Lower lobe of right lung (tissue), 2 donors: ENCODE results near the gene TET2. TPM values are rescaled to one million over a fixed set of nuclear protein-coding genes. Genes with fewer than 3 reads are reported as not detected.

ENCODE experiments used
- ATAC-seq, 2 donors: fragments of 200-7000 bp; cut with Tn5 transposase; one replicate each; pipeline ENCODE4 v1.9.1; 2020 to 2022; ENCODE audit warnings: mild to moderate bottlenecking in 2 of 2, moderate library complexity in 2 of 2
- DNase-seq: peaks from one replicate; pipeline ENCODE4 v3.0.0-alpha.2; 2020
- H3K27ac ChIP-seq: fragments of 200-600 bp; one replicate; pipeline ENCODE4 v1.8.0; 2022
- H3K27me3 ChIP-seq: fragments of 200-600 bp; one replicate; pipeline ENCODE4 v1.8.0; 2022; ENCODE audit warnings: low read depth
- H3K36me3 ChIP-seq: fragments of 200-600 bp; one replicate; pipeline ENCODE4 v1.8.0; 2022; ENCODE audit warnings: mild to moderate bottlenecking
- H3K4me1 ChIP-seq: fragments of 200-600 bp; one replicate; pipeline ENCODE4 v1.8.0; 2022
- H3K4me3 ChIP-seq: fragments of 200-600 bp; one replicate; pipeline ENCODE4 v1.8.0; 2022; ENCODE audit warnings: mild to moderate bottlenecking
- H3K9me3 ChIP-seq: fragments of 200-600 bp; one replicate; pipeline ENCODE4 v1.8.0; 2022
- CTCF ChIP-seq: fragments of 200-600 bp; IDR thresholded peaks from one replicate; pipeline ENCODE4 v1.8.0; 2022; ENCODE audit warnings: antibody characterized with exemption, mild to moderate bottlenecking
- intact Hi-C: fragments of 100-400 bp; cut with DNase I; formaldehyde crosslinking; loops from one replicate; pipeline ENCODE4 v1.11.0; 2022
- total RNA-seq: library from RNA; stranded (reverse); fragmentation: NEBNext Ultra II Directional; extraction: Animal tissue kit (Norgen Biotek cat#: 25700); gene quantifications from one replicate; pipeline ENCODE4 v1.2.1, GENCODE V29; 2021
- donor health status: DM: no; HTN: yes; CAD: no; lungs with severe emphysema.

TET2 gene
- total RNA-seq, 1 donor from 2014 or later = 37.3 TPM

- H3K27ac ChIP-seq = no peak overlapping the region
- DNase-seq (no peak), ATAC-seq (no peak)
- H3K36me3 ChIP-seq = peaks cover 38% of the 10 kb centered on the region
- no peak overlapping the region for H3K4me3 ChIP-seq
- TF ChIP-seq CTCF = no peak
- no peaks in the 10 kb centered on the region for H3K4me1 ChIP-seq
- intact Hi-C loops = no loop called here
- no peaks in the 10 kb centered on the region for H3K27me3 ChIP-seq
- no peaks in the 10 kb centered on the region for H3K9me3 ChIP-seq
These were observed 111.3 kb downstream of the TET2 start for GRCh38 chr4:105257817-105258495.

GRCh38 chr4:105265689-105266088 lies 119.0 kb downstream of the TET2 start:
- no peaks in the 10 kb centered on the region for H3K4me1 ChIP-seq
- no peak for ATAC-seq
- H3K27ac ChIP-seq = no peak overlapping the region
- intact Hi-C loops = no loop called here
- DNase-seq = no peak
- no peak overlapping the region for H3K4me3 ChIP-seq
- H3K36me3 ChIP-seq = peaks cover 64% of the 10 kb centered on the region
- no peak for TF ChIP-seq CTCF
- H3K27me3 ChIP-seq = no peaks in the 10 kb centered on the region
- no peaks in the 10 kb centered on the region for H3K9me3 ChIP-seq

DNA sequence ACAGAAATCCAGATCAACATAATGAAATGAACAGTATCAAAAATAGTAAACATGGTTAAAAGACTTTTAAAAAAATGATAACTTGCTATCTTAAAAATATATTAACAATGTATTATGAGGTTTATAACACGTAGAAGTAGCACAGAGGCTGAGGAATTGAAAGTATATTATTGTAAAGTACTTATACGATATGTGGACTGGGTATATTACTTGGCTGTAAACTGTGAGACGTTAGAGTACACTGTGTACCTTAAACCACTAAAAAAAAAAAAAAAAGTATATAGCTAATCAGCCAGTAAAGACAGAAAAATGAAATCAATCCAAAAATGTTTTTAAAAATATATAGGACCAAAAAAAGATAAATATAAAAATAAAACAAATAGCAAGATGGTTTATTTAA lies 120.6 kb downstream of the TET2 start:
- peaks cover 64% of the 10 kb centered on the region for H3K36me3 ChIP-seq
- TF ChIP-seq CTCF = no peak
- H3K27me3 ChIP-seq = no peaks in the 10 kb centered on the region
- H3K27ac ChIP-seq = no peak overlapping the region
- H3K9me3 ChIP-seq = no peaks in the 10 kb centered on the region
- ATAC-seq = no peak
- no peak for DNase-seq
- intact Hi-C loops = no loop called here
- H3K4me1 ChIP-seq = no peaks in the 10 kb centered on the region
- H3K4me3 ChIP-seq = no peak overlapping the region

DNA sequence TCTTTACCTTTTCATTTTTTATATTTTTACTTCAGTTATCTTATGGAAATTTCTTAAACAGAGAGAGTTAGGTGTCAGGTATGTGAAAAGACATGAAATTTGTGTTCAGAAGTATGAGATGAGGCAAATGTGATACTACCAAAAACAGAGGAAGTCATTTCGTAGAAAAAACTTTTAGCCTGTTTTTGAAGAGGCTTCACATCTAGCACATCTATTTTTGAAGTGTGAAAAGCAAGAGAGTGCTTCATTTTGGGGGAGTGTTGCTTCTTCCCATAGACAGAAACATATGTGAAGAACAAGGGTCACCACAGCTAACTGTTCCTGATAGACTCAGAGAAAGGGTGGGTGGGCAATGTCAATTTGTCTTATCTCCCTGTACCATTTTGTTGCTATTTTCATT lies 125.3 kb downstream of the TET2 start:
- no peak for TF ChIP-seq CTCF
- intact Hi-C loops = no loop called here
- Histone ChIP-seq H3K27ac (no peak overlapping the region), H3K9me3 (no peaks in the 10 kb centered on the region), H3K4me3 (no peak overlapping the region), H3K27me3 (no peaks in the 10 kb centered on the region), H3K36me3 (peaks cover 76% of the 10 kb centered on the region), H3K4me1 (peaks cover 10% of the 10 kb centered on the region)
- DNase-seq (no peak), ATAC-seq (no peak)

DNA sequence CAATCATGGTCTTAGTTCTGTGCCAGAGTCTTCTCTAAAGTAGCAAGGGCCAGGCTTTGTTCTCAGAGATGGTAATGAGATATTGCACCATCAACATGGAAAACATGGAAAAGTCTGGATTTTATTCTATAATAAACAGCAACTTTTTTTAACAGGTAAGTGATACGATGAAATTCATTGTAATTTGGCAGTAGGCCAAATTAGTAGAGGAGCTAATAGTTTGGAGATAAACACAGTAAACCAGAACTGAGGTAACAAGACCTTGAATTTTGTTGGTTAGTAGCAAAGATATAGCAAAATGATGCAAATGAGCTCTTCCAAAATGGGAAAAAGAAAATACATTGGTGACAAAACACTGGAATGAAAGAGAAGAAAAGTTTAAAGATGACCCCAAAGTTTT lies 126.6 kb downstream of the TET2 start:
- ATAC-seq (no peak), DNase-seq (no peak)
- Histone ChIP-seq H3K27ac (no peak overlapping the region), H3K27me3 (no peaks in the 10 kb centered on the region), H3K4me3 (no peak overlapping the region), H3K4me1 (peaks cover 10% of the 10 kb centered on the region), H3K9me3 (no peaks in the 10 kb centered on the region), H3K36me3 (peaks cover 76% of the 10 kb centered on the region)
- TF ChIP-seq CTCF = no peak
- intact Hi-C loops = no loop called here
